Kasumi-1 (cell line): ENCODE results near the gene TFPI2.
"Not testable (repeated sequence)": the region's sequence is repeated elsewhere in the genome, so short reads cannot be mapped to it uniquely, and the experiment has no call there.

Source experiments
- DNase-seq, 2 experiments: peaks; one replicate each; lab custom pipeline; 2025; lab: John Stamatoyannopoulos, UW

The TFPI2 gene

GRCh38 chr7:93890464-93891068, at the start of gene TFPI2:
TSS of gene TFPI2 (minus strand) at chr7:93890753. CDS start at chr7:93890678, 75 bp downstream.
- DNase-seq = no peak

GRCh38 chr7:93938293-93938692, 47.7 kb upstream of the TFPI2 start:
- DNase-seq = no peak

- DNase-seq = no peak
Measured at GRCh38 chr7:93937818-93938217, 47.3 kb upstream of the TFPI2 start.

GRCh38 chr7:93935102-93935501, 44.5 kb upstream of the TFPI2 start:
- DNase-seq = no peak

GRCh38 chr7:93933156-93933555, 42.6 kb upstream of the TFPI2 start:
- DNase-seq = no peak

- no peak for DNase-seq
Measured at GRCh38 chr7:93931655-93932054, 41.1 kb upstream of the TFPI2 start.

GRCh38 chr7:93927585-93927984, 37.0 kb upstream of the TFPI2 start:
- DNase-seq = no peak

GRCh38 chr7:93926800-93927199, 36.2 kb upstream of the TFPI2 start:
- DNase-seq = no peak

- no peak for DNase-seq
Measured at GRCh38 chr7:93923942-93924341, 33.4 kb upstream of the TFPI2 start.

GRCh38 chr7:93923296-93923695, 32.7 kb upstream of the TFPI2 start:
- no peak for DNase-seq

- no peak for DNase-seq
Measured at GRCh38 chr7:93921607-93922566, 31.3 kb upstream of the TFPI2 start, which contains the start of gene GNG11. TSS of gene GNG11 (plus strand) at chr7:93921735. CDS start at chr7:93922138, 403 bp downstream.

- no peak for DNase-seq
Measured at GRCh38 chr7:93921186-93921585, 30.6 kb upstream of the TFPI2 start.

- no peak for DNase-seq
Measured at GRCh38 chr7:93920496-93921182, 30.1 kb upstream of the TFPI2 start.

- not testable (repeated sequence) for DNase-seq
Measured at GRCh38 chr7:93916315-93916714, 25.8 kb upstream of the TFPI2 start.

GRCh38 chr7:93915888-93916287, 25.3 kb upstream of the TFPI2 start:
- not testable (repeated sequence) for DNase-seq

GRCh38 chr7:93915206-93915842, 24.8 kb upstream of the TFPI2 start:
- not testable (repeated sequence) for DNase-seq

GRCh38 chr7:93914581-93915066, 24.1 kb upstream of the TFPI2 start:
- DNase-seq = no peak

- DNase-seq = no peak
Measured at GRCh38 chr7:93913197-93913596, 22.6 kb upstream of the TFPI2 start.

- DNase-seq = not testable (repeated sequence)
Measured at GRCh38 chr7:93911661-93912060, 21.1 kb upstream of the TFPI2 start.

- DNase-seq = not testable (repeated sequence)
Measured at GRCh38 chr7:93911242-93911641, 20.7 kb upstream of the TFPI2 start.

- no peak for DNase-seq
Measured at GRCh38 chr7:93910076-93910994, 19.8 kb upstream of the TFPI2 start.
